ENCODE results near the gene ENG.

GRCh38 chr9:127892831-127893230, 38.4 kb upstream of the ENG start:
- TF ChIP-seq CTCF (IDR thresholded peaks at IDR 0.05) (no peak), POLR2A (IDR thresholded peaks at IDR 0.05) (no peak)

Measured in lower leg skin (tissue), 3 donors.